Stimulated activated CD4-positive, alpha-beta T cell treated with anti-CD3 and anti-CD28 coated beads, TNF-alpha, amount 100 ng/mL, for 24 hours (primary cell): ENCODE results near the gene CYP3A5.
"Not testable (repeated sequence)": the region's sequence is repeated elsewhere in the genome, so short reads cannot be mapped to it uniquely, and the experiment has no call there.

Experiments used
- DNase-seq, 3 experiments: peaks; one replicate each; pipeline ENCODE4 v3.0.0-alpha.2; 2020; ENCODE audit warnings: low read depth in 3 of 3

Gene CYP3A5

GRCh38 chr7:99685871-99686608 is 6.2 kb upstream of the CYP3A5 start:
- DNase-seq: not testable (repeated sequence)

DNA sequence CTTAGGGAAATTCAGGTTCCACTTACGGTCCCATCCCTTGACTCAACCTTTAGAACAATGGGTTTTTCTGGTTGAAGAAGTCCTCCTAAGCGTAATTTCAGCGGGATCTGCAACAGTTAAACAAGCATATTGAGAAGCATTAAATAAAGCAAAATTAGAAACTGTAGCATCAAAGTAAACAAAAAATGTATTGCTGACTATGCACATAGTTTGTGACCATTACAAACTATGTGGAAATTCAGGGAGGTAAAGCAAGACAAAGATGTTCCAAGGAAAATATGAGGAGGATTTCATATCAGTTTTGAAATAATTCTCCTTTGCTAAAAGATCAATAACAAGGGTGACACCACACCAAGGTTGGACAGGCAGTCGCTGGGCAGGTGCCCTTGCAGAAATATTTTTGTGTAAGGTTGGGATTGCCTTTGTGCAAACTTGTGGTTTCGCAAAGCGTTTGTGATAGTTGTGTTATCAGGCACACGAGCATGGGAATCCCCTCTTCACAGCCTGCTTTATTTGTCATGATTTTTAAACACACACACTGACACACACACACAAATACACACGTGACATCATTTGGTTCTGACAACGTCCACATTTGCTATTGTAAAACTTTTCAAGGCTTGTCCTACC is 5.4 kb upstream of the CYP3A5 start:
- DNase-seq: no peak

DNA sequence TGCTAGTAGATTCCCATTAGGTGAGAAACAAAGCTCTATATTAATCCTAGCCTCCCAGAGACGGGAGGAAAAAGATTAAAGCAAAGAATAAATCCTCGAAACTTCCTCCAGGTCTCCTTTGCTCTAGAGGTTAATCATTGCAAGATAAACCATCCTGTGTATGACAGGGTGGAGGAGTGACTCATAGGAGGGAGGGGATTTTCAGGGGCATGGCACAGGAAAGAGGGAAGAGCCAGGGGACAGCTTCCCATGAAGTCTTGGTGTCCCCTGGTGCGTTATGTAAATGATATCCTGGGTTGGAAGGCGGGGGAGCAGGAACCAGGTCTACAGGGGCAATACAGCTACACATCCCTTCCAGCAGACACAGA is 780 bp downstream of the CYP3A5 start:
- no peak for DNase-seq

- DNase-seq: no peak
These were observed 2.1 kb downstream of the CYP3A5 start for GRCh38 chr7:99677648-99678045.

- DNase-seq: no peak
These were observed 2.7 kb downstream of the CYP3A5 start for GRCh38 chr7:99677013-99677647.

DNA sequence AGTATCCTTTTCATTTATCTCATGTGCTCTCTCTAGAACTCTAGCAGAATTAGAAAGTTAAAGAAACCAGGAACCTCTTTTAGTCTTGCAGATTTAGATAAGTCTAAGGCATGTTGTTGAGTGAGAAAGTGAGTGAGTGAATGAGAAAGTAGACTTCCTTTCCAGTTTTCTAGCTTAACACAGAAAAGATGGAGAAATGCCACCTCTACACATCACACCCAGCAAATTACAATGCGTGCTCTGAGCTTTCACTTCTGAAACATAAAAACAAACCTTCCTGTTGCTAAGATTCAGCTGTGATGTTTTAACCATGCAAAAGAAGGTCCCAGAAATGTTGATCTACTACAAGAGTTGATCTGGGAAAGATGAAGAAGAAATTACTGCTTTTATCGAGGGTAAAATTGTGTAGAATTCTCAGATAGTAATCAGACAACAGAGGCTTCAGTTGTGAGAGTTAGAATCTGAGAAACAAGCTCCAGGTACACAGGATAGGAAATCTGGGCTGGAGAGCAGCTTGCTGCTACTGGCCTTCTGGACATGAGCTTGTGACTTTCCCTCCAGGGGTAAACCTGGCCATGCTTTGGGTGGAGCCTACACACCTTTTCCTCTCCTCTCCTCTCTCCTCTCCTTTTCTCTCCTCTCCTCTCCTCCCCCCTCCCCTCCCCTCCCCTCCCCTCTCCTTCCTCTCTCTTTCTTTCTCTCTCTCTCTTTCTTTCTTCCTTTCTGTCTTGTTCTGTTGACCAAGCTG is 4.6 kb downstream of the CYP3A5 start:
- DNase-seq: no peak

DNA sequence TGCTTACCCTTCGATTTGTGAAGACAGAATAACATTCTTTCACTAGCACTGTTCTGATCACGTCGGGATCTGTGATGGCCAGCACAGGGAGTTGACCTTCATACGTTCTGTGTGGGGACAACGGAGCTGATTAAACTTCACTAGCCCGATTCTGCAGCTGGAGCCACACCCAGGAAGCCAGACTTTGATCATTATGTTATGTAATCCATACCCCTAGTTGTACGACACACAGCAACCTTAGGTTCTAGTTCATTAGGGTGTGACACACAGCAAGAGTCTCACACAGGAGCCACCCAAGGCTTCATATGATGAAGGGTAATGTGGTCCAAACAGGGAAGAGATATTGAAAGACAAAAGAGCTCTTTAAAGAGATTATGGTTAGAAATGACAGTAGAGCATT is 7.2 kb downstream of the CYP3A5 start:
- no peak for DNase-seq

GRCh38 chr7:99669782-99670181 is 10.0 kb downstream of the CYP3A5 start:
- no peak for DNase-seq

- DNase-seq: no peak
These were observed 11.3 kb downstream of the CYP3A5 start for GRCh38 chr7:99668541-99668940.

GRCh38 chr7:99667179-99667578 is 12.6 kb downstream of the CYP3A5 start:
- no peak for DNase-seq

- DNase-seq: no peak
These were observed 13.8 kb downstream of the CYP3A5 start for GRCh38 chr7:99666013-99666395.

DNA sequence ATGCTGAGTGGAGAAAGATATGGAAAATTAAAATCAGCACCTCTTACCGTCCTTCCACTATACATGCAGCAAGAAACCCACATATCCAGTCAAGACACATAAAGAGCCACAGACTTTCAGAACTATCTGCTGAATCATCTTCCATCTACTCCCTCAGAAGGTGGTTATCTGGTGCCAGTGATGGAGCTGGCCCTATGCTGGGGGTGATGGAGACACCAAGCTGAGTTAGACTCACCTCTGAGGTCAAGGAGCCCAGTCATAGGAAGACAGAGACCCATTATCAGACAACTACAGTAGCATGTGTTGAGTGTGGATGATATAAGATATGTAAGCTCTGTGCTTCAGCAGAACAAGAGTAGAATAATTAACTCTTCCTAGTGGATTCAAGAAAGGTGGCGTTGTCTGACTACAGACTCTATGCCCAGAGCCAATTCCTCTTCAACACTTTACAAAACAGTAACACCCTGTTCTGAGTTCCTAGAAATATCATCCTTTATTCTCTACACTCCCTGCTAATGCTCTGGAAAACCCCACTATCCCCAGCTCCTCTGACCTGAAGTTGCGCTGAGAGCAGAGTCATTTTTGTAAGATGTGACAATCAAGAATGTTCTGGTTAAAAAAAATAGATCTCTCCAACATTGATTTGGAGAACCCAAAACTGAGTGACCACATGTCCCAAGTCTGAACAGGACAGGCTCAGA is 14.3 kb downstream of the CYP3A5 start:
- DNase-seq: no peak

- not testable (repeated sequence) for DNase-seq
These were observed 21.9 kb downstream of the CYP3A5 start for GRCh38 chr7:99657879-99658278.

GRCh38 chr7:99654626-99655025 is 25.2 kb downstream of the CYP3A5 start:
- not testable (repeated sequence) for DNase-seq

GRCh38 chr7:99653754-99654153 is 26.0 kb downstream of the CYP3A5 start:
- DNase-seq: no peak

GRCh38 chr7:99653269-99653668 is 26.5 kb downstream of the CYP3A5 start:
- DNase-seq: not testable (repeated sequence)

DNA sequence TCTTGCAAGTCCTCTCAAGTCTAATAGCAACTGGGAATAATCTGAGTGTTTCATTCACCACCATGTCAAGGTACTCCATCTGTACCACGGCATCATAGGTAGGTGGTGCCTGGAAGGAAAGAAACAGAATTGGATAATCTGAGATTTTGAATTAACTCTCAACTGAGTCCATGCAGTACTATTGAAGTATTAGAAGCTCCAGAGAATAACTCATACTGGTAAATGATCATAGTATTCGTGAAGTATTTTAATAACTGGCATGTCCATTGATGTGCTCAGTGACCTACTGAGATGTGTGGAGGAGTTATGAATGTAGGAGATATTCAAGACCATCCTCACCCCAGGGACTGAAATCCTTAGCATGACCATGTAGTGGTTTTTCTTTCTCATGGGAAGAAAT is 27.1 kb downstream of the CYP3A5 start:
- no peak for DNase-seq

DNA sequence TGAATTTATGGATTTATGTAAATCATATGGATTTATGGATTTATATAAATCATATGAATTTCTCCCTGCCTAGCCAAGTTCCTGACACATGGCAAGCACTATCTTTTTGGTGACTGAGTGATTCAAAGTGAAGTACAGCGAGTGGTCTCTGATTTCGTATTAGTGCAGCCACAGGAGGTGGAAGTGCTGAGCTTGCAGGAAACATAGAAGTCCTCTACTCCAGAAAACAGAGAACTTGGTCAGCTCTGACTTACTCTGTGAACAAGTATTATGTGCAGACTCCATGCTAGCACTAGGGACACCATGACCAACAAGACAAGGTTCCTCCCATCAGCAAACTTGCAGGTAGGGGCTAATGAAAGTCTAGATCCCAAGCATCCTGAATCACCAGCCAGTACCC is 28.5 kb downstream of the CYP3A5 start:
- no peak for DNase-seq

DNA sequence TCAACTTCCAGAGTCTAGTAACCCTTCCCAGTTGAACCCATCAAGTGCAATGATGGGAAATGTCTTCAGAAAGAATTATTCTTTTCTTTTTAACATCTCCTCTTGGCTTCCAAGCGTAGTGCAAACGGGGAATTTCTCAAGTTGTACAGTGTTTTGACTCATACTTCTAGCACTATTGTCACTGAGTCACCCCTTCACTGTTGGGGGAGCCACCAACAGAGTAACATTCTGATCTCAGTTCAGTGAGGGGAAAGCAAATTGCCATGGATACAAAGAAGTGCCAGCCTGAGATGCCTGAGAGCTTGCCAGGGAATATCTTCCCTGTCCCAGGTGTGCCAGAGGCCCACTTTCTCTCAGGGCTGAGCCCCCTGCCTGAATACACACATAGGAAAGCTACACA is 31.0 kb downstream of the CYP3A5 start:
- DNase-seq: no peak

DNA sequence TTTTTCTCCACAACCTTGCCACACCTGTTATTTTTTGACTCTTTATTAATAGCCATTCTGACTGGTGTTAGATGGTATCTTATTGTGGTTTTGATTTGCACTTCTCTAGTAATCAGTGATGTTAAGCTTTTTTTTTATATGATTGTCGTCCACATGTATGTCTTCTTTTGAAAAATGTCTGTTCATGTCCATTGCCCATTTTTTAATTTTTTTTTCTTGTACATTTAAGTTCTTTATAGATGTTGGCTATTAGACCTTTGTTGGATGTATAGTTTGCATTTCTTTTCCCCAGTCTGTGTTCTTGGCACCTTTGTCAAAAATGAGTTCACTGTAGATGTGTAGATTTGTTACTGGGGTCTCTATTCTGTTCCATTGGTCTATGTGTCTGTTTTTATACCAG is 34.2 kb downstream of the CYP3A5 start:
- DNase-seq: no peak

GRCh38 chr7:99644431-99644830 is 35.4 kb downstream of the CYP3A5 start:
- no peak for DNase-seq

DNA sequence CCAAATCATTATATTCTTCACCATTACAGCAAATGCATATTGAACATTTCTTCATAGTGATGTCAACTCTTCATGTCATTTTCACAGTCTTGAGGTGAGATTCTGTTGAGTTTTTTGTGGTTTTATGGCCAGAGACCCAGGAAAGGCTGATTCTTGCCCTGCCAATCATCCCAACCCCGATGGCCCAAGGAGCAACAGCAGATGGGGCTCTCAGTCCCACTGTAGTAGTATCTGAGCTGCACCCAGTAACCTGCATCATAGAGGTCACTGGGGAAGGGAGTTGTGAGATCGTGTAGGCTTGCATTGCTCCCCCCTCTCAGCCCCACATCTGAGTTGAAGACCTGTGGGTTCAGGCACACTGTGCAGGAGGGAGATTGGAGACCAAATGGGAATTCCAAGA is 36.3 kb downstream of the CYP3A5 start:
- no peak for DNase-seq
